HG03280 (cell line): ENCODE measurements around the gene ZNF385B.

Experiments used
- ATAC-seq: cut with Tn5 transposase; IDR thresholded peaks from one replicate; pipeline ENCODE4 v1.9.1; 2021; ENCODE audit warnings: mild to moderate bottlenecking, moderate library complexity; ENCODE audit not compliant: unreplicated experiment

ZNF385B gene

DNA sequence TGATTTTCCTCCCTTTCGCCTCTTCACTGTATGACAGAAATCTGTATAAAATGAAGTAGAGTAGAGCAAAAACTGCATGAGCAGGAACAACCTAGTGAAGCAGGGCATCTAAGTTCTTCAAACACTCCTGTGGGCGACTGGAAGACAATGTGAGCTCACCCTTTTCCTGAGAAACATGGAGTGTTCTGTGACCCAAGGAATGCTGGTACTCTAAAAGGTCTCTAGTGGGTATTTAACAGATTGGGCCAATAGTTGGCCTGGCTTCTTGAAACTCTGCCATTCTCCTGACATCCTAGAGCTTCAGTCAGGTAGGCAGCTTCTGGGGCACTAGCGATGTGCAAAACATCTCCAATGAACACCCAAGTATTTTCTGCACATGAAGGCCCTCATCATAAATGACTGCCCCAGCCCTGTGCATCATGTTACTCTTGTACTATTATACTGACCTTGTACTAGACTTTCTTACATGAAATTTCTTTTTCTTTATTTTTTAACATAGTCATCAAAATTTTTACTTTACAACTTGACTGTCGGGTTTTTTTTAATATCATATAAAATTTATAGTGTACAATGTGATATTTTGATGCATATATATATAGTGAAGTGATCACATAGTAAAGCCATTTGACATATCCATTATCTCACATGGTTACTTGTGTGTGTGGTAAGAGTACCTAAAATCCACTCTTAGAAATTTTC lies 302.2 kb downstream of the ZNF385B start:
- no peak for ATAC-seq

GRCh38 chr2:179558010-179558934 lies 303.1 kb downstream of the ZNF385B start:
- ATAC-seq = no peak

- no peak for ATAC-seq
Observed at GRCh38 chr2:179556425-179556824, 305.0 kb downstream of the ZNF385B start.

DNA sequence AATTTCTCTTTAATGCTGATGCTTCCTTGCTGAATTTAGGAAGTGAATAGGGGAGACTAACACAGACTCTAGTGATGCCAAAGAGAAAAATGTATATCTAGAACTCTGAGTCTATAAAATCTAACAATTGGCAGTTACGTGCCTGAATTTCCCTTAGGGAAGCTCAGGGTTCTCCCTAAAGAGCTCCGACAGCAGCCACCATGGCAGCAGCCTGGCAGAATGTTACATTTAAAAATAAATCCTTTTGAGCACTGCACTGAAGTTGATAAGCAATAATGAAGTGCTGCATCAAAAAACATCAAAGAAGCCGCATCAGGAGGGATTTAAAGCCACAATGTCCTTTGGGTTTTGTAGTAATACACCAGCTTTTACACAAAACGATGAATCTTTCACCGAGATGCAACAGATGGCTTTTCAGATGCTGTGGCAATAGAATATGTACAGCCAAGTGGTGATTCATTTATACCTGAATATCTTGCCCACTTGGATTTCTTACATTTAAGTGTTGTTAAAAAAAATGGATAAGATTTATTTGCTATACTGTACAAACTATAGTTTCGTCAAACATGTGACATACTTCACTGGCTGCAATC lies 305.6 kb downstream of the ZNF385B start:
- no peak for ATAC-seq

DNA sequence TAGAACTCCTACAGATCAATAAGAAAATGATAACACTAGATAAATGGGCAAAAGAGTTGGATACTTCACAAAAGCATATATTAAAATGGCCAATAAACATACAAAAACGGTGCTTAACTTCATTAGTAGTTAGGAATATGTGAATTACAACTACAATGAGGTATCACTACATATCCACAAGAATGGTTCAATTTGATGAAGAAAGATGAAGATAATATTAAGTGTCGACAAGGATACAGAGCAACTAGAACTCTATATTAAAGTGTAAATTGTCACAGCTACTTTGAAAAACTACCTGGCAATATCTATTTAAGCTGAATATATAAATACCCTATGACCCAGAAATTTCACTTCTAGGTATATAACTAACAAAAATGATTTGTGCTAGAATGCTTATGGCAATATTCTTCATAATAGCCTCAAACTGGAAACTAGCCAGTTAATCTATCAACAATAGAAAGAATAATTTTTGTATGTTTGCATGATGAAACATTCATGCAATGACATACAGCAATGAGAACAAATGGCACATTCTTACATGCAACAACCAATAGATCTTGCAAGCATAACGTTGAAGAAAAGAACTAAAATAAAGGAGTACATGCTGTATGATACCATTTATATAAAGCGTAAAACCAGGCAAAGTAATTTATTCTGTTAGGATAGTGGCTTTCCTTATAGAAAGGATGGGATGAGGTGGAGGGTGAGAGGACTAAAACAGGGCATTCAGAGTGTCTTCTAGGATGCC lies 306.6 kb downstream of the ZNF385B start:
- no peak for ATAC-seq

DNA sequence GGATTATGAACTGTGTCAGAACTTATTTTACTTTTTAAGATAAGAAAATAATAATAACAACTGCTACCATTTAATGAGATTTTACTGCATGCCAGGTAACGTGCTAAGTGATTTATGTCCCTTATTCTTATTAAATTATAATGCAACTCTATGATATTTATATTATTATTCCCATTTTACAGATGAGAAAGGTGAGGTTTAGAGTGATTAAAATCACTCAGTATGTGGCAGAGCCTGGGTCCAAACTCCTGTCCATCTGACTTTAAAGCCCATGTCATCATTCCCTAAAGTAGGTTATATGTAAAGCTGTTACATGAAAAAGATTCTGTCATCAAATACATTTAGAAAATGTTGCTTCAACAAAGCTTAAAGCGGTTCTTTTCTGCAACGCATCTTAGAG lies 308.0 kb downstream of the ZNF385B start:
- no peak for ATAC-seq

DNA sequence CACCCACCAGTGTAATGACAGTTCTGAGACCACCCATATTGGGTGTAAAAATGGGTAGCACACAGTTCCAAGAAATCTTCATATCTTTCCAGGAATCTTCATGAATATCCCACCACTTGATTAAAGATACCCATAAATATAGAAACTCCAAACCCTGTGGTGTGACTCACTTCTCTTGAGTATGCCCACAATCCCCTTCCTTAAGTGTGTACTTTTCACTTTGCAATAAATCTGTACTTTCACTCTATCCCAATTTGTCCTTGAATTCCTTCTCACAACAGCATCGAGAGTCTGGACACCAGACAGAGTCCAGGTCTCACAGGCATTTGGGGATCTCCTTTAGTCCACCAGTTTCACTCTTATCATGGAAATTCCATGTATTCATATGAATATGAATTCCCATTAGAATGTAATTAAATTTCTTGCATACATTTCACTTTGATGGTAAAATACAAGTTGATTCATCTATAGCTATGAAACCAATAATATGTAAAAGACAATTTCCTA lies 309.8 kb downstream of the ZNF385B start:
- no peak for ATAC-seq

GRCh38 chr2:179550849-179551248 lies 310.6 kb downstream of the ZNF385B start:
- no peak for ATAC-seq

- no peak for ATAC-seq
Observed at GRCh38 chr2:179550214-179550613, 311.2 kb downstream of the ZNF385B start.

DNA sequence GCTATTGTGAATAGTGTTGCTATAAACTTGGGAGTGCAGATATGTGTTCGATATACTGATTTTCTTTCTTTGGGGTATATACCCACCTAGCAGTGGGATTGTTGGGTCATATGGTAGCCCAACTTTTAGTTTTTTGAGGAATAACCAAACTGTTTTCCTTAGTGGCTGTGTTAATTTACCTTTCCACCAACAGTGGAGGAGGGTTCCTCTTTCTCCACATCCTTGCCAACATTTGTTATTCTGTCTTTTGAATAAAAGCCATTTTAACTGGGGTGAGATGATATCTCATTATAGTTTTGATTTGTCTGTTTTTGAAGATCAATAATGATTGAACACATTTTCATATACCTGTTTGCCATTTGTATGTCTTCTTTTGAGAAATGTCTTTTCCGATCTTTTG lies 314.8 kb downstream of the ZNF385B start:
- no peak for ATAC-seq

- no peak for ATAC-seq
Observed at GRCh38 chr2:179545024-179545423, 316.4 kb downstream of the ZNF385B start.

- no peak for ATAC-seq
Observed at GRCh38 chr2:179543361-179543901, 318.0 kb downstream of the ZNF385B start.

DNA sequence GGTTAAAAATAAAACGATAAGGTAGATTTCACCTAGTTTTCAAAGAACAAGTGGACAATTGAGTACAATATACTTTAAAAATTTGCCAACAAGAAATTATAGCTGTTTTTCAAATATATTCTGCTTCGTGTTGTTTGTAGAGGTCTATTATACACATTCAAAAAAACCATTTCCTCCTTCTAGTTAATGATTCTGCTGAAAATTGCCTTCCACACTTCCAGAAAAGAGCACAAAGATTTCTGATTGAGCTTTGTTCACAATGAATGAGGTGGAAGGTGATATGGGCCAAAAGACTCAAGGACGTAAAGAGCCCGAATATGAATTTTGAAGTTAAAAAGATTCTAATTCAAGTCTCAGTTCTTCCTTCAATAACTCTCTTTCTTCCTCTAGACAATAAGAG lies 319.8 kb downstream of the ZNF385B start:
- no peak for ATAC-seq

GRCh38 chr2:179539124-179539511 lies 322.3 kb downstream of the ZNF385B start:
- ATAC-seq = no peak

DNA sequence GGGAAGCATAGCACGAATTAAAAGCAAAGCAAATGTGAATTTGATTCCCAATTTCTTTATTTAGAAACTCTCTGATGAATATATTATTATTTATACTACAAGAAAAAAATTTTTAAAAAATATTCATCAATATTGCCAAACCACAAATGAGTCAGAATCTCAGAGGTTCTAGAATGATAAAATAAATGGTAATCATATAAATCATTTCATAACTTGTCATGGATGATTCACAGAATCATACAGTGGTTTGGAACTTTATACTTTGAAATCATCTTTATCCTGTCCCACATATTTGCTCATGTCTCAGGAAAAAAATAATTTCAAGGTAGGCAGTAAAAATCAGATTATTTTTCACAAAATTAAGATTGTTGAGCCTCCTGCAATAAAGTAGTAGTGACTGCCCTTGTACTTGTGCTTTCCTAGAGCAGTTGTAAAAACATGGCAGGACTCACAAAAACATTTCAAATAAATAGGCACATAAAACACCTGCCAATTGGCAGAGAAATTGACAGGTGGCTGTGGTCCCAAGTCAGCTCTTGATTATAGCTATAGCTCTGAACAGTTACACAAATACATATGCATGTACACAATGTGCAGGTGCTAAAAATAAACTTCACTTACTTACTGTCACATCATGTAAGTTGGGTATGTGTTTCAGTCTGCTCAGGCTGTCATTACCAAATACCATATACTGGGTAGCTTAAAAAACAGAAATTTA lies 322.8 kb downstream of the ZNF385B start:
- ATAC-seq = no peak

GRCh38 chr2:179536185-179536584 lies 325.2 kb downstream of the ZNF385B start:
- no peak for ATAC-seq

- no peak for ATAC-seq
Observed at GRCh38 chr2:179533875-179534274, 327.5 kb downstream of the ZNF385B start.

DNA sequence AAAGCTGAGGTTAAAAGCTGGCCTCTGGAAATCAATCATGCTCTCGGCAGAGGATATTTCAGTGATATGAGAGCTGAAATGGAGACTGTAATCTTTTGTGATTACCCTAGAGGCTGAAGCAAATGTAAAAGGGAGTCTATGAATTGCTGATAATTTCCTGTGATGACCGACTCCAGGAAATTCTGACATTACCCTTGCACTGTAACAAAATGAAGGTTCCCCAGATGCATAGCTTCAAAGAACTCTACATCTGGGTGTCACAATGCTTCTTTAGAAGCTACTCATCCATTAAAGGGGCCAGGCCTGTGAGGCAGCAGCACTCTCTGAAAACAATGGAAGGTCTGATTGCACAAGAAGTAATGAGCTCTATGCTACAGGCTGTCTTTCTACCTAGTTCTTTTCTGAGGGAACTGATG lies 328.5 kb downstream of the ZNF385B start:
- ATAC-seq = no peak

DNA sequence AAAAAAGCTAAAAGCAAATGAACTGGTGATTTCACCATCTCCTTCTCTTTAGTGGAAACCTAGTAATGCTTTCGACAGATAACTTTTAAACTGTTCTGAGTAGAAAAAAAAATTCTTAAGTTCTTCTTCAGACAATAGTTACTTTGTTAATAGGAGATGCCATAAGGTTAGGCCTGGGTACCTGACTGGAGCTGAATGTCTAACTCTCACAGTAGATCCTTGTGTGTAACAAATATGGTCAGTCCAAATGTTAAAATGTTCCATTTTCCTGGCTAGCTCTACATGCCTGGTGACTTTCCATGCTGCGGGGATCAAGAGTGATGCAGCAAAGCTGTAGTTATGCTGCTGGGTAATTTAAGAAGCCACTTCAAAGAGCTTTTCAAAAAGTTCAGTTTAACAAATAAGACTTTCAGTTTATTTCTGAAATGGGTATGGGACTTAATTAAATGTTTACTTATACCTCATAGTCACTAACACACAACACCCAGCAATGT lies 332.8 kb downstream of the ZNF385B start:
- no peak for ATAC-seq

DNA sequence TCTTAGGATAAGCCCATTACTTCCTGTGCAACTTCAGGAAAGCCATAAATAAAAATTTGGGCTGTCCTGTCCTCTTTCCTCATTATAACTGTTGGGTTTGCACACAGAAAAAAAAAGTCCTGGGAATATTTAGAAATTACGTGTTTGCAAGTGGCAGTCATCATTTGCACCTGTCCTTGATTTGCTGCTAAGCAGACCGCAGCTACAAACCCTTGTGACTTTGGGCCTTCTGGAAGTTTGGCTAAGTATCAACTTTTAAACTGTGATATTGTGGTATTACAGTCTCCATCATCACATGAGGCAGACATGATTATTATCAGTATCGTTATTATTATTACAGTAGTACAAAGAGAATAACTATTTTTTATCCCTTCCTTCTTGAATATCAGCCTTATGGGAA lies 336.1 kb downstream of the ZNF385B start:
- no peak for ATAC-seq
